Endothelial cell of umbilical vein (primary cell): ENCODE measurements around the gene TMEM200B. TPM values are rescaled to one million over a fixed set of nuclear protein-coding genes. Genes with fewer than 3 reads are reported as not detected.
"Not testable (repeated sequence)": the region's sequence is repeated elsewhere in the genome, so short reads cannot be mapped to it uniquely, and the experiment has no call there.

ENCODE experiments used
- BruUV-seq: library from RNA; stranded (reverse); fragments of 400-500 nt; replicated peaks from 2 replicates; lab custom pipeline; 2021; lab: Mats Ljungman, UMichigan
- CTCF ChIA-PET: fragments of 300-600, 350-600 bp; sonication (Branson Sonifier 250); formaldehyde crosslinking; loops from one replicate; lab custom pipeline; 2021; ENCODE audit warnings: antibody characterized with exemption, inconsistent platforms; lab: Charles Lee
- POLR2A ChIA-PET: fragments of 300-600, 350-600 bp; sonication (Branson Sonifier 250); formaldehyde crosslinking; loops from one replicate; lab custom pipeline; 2021; ENCODE audit warnings: antibody characterized with exemption, inconsistent platforms; lab: Charles Lee
- DNase-seq: peaks from one replicate; pipeline ENCODE4 v3.0.0-alpha.2; 2011; ENCODE audit warnings: low read depth, low spot score
- FAIRE-seq: peaks from 2 replicates; lab custom pipeline; 2011; peaks lifted over from hg19 to GRCh38; lab: Jason Lieb, UNC
- H2AFZ ChIP-seq: 2 replicates; pipeline ENCODE4 v1.6.0; 2012; ENCODE audit warnings: low read depth, low read length, control low read depth, inconsistent platforms
- H3K27ac ChIP-seq: 2 replicates; pipeline ENCODE4 v1.5.1; 2011; ENCODE audit warnings: low read depth, mild to moderate bottlenecking, control low read depth, low read length, moderate library complexity; ENCODE audit not compliant: insufficient read depth
- H3K27me3 ChIP-seq, 2 experiments: 2 replicates each; pipeline versions ENCODE4 v1.6.0 to v1.6.1; 2011; ENCODE audit warnings: low read length in 2 of 2, mixed read lengths in 1 of 2; ENCODE audit not compliant: control insufficient read depth in 2 of 2, insufficient read depth in 2 of 2
- H3K36me3 ChIP-seq, 2 experiments: 2 replicates in 1 of 2; 3 replicates in 1 of 2; pipeline ENCODE4 v1.5.1; 2011; ENCODE audit warnings: low read length in 2 of 2, mild to moderate bottlenecking in 1 of 2, moderate library complexity in 1 of 2; ENCODE audit not compliant: control insufficient read depth in 2 of 2, insufficient read depth in 2 of 2; ENCODE audit errors: extremely low read depth in 1 of 2
- H3K4me1 ChIP-seq: 3 replicates; pipeline ENCODE4 v1.5.1; 2011; ENCODE audit warnings: mild to moderate bottlenecking, low read length; ENCODE audit not compliant: control insufficient read depth, insufficient read depth; ENCODE audit errors: extremely low read depth
- H3K4me2 ChIP-seq: 2 replicates; pipeline ENCODE4 v1.6.1; 2011; ENCODE audit warnings: low read length, control low read depth, mixed read lengths; ENCODE audit not compliant: insufficient read depth
- H3K4me3 ChIP-seq, 3 experiments: fragments of 200-600 bp in 1 of 3; sonication (generic), shearing (Covaris generic) in 1 of 3; replicated peaks in 1 of 3; 2 replicates each; pipeline ENCODE4 v1.5.1; 2011 to 2016; ENCODE audit warnings: control low read depth in 3 of 3, low read length in 3 of 3, mild to moderate bottlenecking in 2 of 3, inconsistent platforms in 1 of 3, low read depth in 1 of 3, moderate library complexity in 1 of 3; ENCODE audit not compliant: insufficient read depth in 1 of 3
- H3K79me2 ChIP-seq: 2 replicates; pipeline ENCODE4 v1.6.0; 2012; ENCODE audit warnings: low read length, inconsistent platforms; ENCODE audit not compliant: control insufficient read depth, insufficient read depth
- H3K9ac ChIP-seq: replicated peaks from 2 replicates; pipeline ENCODE3; 2011; ENCODE audit warnings: low read length, control low read depth; ENCODE audit not compliant: insufficient read depth; ENCODE audit errors: extremely low read depth
- H3K9me1 ChIP-seq: replicated peaks from 3 replicates; pipeline ENCODE4 v1.6.0; 2011; ENCODE audit warnings: mild to moderate bottlenecking, low read length; ENCODE audit not compliant: control insufficient read depth, insufficient read depth; ENCODE audit errors: extremely low read depth
- H3K9me3 ChIP-seq: replicated peaks from 2 replicates; pipeline ENCODE4 v1.5.1; 2012; ENCODE audit warnings: low read length, inconsistent platforms; ENCODE audit not compliant: control insufficient read depth, insufficient read depth
- H4K20me1 ChIP-seq: replicated peaks from 2 replicates; pipeline ENCODE3; 2011; ENCODE audit warnings: mild to moderate bottlenecking, low read length; ENCODE audit not compliant: control insufficient read depth, insufficient read depth; ENCODE audit errors: extremely low read depth
- EZH2 ChIP-seq: IDR thresholded peaks from 2 replicates; pipeline ENCODE4 v1.6.1; 2012; ENCODE audit warnings: borderline replicate concordance, low read depth, mild to moderate bottlenecking, moderate library complexity, low read length, inconsistent platforms; ENCODE audit not compliant: severe bottlenecking
- FOS ChIP-seq: IDR thresholded peaks from 2 replicates; pipeline ENCODE4 v1.6.1; 2011; ENCODE audit warnings: mild to moderate bottlenecking, low read length, moderate library complexity, borderline replicate concordance; ENCODE audit not compliant: insufficient read depth
- GATA2 ChIP-seq: IDR thresholded peaks from 2 replicates; pipeline ENCODE4 v1.7.0; 2011; ENCODE audit warnings: low read depth, mild to moderate bottlenecking, moderate library complexity, mixed read lengths, low read length; ENCODE audit not compliant: insufficient read length, insufficient read depth
- JUN ChIP-seq: IDR thresholded peaks from 2 replicates; pipeline ENCODE4 v1.6.1; 2011; ENCODE audit warnings: borderline replicate concordance, low read depth; ENCODE audit not compliant: insufficient read length, insufficient read depth
- MYC ChIP-seq: IDR thresholded peaks from one replicate; pipeline ENCODE4 v1.6.1; 2011; ENCODE audit warnings: mild to moderate bottlenecking, low read depth, low read length
- POLR2A ChIP-seq: IDR thresholded peaks from 2 replicates; pipeline ENCODE4 v1.6.1; 2012; ENCODE audit warnings: low read depth, mild to moderate bottlenecking, control low read depth, low read length
- POLR2AphosphoS5 ChIP-seq: IDR thresholded peaks from 2 replicates; pipeline ENCODE4 v1.6.1; 2012; ENCODE audit warnings: low read depth, mild to moderate bottlenecking, control low read depth, low read length, moderate library complexity; ENCODE audit not compliant: insufficient read depth
- dilution Hi-C: fragments of 300-500 bp; cut with MboI; formaldehyde crosslinking; loops from one replicate; pipeline ENCODE4 v1.15.0; 2019; ENCODE audit warnings: low sequenced_read_pairs; ENCODE audit not compliant: extremely low pct_ligation_motif_present
- intact Hi-C: fragments of 100-400 bp; cut with micrococcal nuclease; formaldehyde crosslinking; loops from one replicate; pipeline ENCODE4 v1.10.0; 2022
- polyA plus RNA-seq, 4 experiments: library from polyadenylated mRNA; depleted of rRNA in 3 of 4; stranded (reverse) in 3 of 4; unstranded in 1 of 4; fragments of >200 nt; gene quantifications; 2 replicates each; pipeline versions ENCODE4 v1.2.1 to v1.2.3, GENCODE V29; 2011 to 2012; ENCODE audit warnings: missing spikeins in 1 of 4
- total RNA-seq: library from RNA; stranded (reverse); gene quantifications from 2 replicates; pipeline ENCODE4 v1.2.3, GENCODE V29; 2021
- TF ChIP-seq, protein P1 (sequence below), 2 donors: IDR thresholded peaks; 1 replicate in 1 of 2; 2 replicates in 1 of 2; pipeline ENCODE4 v1.5.1; 2011; ENCODE audit warnings: low read length in 2 of 2, mild to moderate bottlenecking in 2 of 2, moderate library complexity in 2 of 2, control low read depth in 1 of 2, inconsistent platforms in 1 of 2, low read depth in 1 of 2; ENCODE audit not compliant: insufficient read depth in 1 of 2; ENCODE audit errors: extremely low read depth in 1 of 2
- TF ChIP-seq, protein P2 (sequence below): IDR thresholded peaks from 2 replicates; pipeline ENCODE4 v1.6.1; 2011; ENCODE audit not compliant: insufficient read depth, insufficient read length

Gene TMEM200B
- total and polyA plus RNA-seq, 2 donors (not counting 3 experiments of a cell fraction or from before 2014, with no cell fraction given), result 0.72 to 1.6 TPM

DNA sequence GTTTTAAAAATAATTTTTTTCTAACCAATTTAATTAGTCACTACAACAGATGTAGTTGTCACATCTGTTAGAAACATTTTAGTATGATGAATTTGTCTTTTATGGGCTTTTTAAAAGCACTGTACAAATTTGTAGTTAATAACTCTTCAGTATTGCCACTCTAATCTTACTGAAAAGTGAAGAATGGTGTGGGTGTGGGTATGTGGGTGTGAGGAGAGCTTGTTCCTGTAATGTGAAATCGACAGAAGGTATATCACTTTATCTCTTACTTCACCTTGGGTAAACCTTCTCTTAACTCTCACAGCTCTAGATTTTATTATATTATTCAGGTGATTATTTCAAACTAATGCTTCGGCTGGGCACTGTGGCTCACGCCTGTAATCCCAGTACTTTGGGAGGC is 42.5 kb downstream of the TMEM200B start:
- CTCF ChIA-PET, result interaction anchor here (0.7 kb wide), 1 partner anchor 42 kb away, joined by 3 read pairs; no protein-coding TSS in a partner anchor
- dilution Hi-C loops, result no loop called here

DNA sequence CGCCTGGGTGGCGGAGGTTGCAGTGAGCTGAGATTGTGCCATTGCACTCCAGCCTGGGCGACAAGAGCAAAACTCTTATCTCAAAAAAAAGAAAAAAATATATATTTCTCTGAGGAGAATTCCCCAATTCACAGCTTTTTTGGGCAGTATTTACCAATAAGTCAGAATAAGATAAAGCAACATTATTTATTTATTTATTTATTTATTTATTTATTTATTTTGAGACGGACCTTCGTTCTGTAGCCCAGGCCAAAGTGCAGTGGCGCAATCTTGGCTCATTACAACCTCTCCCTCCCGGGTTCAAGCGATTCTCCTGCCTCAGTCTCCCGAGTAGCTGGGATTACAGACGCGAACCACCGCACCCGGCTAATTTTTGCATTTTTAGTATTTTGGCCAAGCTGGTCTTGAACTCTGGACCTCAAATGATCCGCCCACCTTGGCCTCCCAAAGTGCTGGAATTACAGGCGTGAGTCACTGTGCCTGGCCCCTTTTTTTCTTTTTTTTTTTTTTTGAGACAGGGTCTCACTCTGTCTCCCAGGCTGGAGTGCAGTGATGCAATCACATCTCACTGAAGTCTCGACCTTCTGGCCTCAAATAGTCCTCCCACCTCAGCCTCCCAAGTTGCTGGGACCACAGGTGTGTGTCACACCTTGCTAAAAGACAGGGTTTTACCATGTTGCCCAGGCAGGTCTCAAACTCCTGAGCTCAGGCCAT is 43.6 kb downstream of the TMEM200B start:
- DNase-seq, H3K27ac ChIP-seq, H3K36me3 ChIP-seq, dilution Hi-C loops, H3K27me3 ChIP-seq, H2AFZ ChIP-seq, H3K4me1 ChIP-seq, H3K79me2 ChIP-seq, FAIRE-seq, H3K4me3 ChIP-seq, H3K4me2 ChIP-seq, H3K9ac ChIP-seq, intact Hi-C loops, H4K20me1 ChIP-seq, POLR2A ChIA-PET, H3K9me1 ChIP-seq, H3K9me3 ChIP-seq, BruUV-seq: not testable (repeated sequence)
- CTCF ChIA-PET, result interaction anchor here (1.3 kb wide), 1 partner anchor 198 kb away, joined by 5 read pairs; no protein-coding TSS in a partner anchor

More for the DNA sequence above, 42.5 kb downstream of the TMEM200B start:
- no peak overlapping the region for H3K9ac ChIP-seq
- no peaks in the 10 kb centered on the region for H3K9me1 ChIP-seq
- H3K27me3 ChIP-seq, result no peaks in the 10 kb centered on the region
- H3K9me3 ChIP-seq, result no peaks in the 10 kb centered on the region
- no peak for DNase-seq
- no peaks in the 10 kb centered on the region for H3K36me3 ChIP-seq
- POLR2A ChIA-PET, result no interaction called here
- no peak overlapping the region for H3K27ac ChIP-seq
- H2AFZ ChIP-seq, result no peak overlapping the region
- H3K4me1 ChIP-seq, result no peaks in the 10 kb centered on the region
- TF ChIP-seq POLR2A, result no peak
- TF ChIP-seq, protein P1, sequence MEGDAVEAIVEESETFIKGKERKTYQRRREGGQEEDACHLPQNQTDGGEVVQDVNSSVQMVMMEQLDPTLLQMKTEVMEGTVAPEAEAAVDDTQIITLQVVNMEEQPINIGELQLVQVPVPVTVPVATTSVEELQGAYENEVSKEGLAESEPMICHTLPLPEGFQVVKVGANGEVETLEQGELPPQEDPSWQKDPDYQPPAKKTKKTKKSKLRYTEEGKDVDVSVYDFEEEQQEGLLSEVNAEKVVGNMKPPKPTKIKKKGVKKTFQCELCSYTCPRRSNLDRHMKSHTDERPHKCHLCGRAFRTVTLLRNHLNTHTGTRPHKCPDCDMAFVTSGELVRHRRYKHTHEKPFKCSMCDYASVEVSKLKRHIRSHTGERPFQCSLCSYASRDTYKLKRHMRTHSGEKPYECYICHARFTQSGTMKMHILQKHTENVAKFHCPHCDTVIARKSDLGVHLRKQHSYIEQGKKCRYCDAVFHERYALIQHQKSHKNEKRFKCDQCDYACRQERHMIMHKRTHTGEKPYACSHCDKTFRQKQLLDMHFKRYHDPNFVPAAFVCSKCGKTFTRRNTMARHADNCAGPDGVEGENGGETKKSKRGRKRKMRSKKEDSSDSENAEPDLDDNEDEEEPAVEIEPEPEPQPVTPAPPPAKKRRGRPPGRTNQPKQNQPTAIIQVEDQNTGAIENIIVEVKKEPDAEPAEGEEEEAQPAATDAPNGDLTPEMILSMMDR (IDR thresholded peaks at IDR 0.05; ENCODE audit: extremely low read depth in 1 of 2, insufficient read depth in 1 of 2, low read depth in 1 of 2, low read length in 2 of 2), result no peak
- TF ChIP-seq JUN, result no peak
- no peak for TF ChIP-seq POLR2AphosphoS5
- no peak for TF ChIP-seq MYC
- TF ChIP-seq, protein P2, sequence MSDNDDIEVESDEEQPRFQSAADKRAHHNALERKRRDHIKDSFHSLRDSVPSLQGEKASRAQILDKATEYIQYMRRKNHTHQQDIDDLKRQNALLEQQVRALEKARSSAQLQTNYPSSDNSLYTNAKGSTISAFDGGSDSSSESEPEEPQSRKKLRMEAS, result no peak
- TF ChIP-seq GATA2, result no peak
- no peak for TF ChIP-seq EZH2
- no peak for TF ChIP-seq FOS
- BruUV-seq, result no TSS peak
- intact Hi-C loops, result no loop called here
- H3K4me3 ChIP-seq, result no peak overlapping the region
- no peak for FAIRE-seq
- H3K4me2 ChIP-seq, result no peak overlapping the region
- H4K20me1 ChIP-seq, result no peaks in the 10 kb centered on the region
- H3K79me2 ChIP-seq, result no peaks in the 10 kb centered on the region
